Pancreas (tissue), 10 donors: Measurements from ENCODE around the gene URB2. TPM values are rescaled to one million over a fixed set of nuclear protein-coding genes. Genes with fewer than 3 reads are reported as not detected.
A peak's percentile ranks its signal among the peaks of the same experiment; 100 is the strongest.

Source experiments
- ATAC-seq, 4 donors: fragments of 200-7000 bp; cut with Tn5 transposase; one replicate each; pipeline versions ENCODE4 v1.8.0 to v1.9.1; 2020; ENCODE audit warnings: mild to moderate bottlenecking in 4 of 4, moderate library complexity in 4 of 4
- DNase-seq, 6 donors: peaks; one replicate each; pipeline ENCODE4 v3.0.0-alpha.2; 2020
- FAIRE-seq: peaks from 2 replicates; lab custom pipeline; 2012; peaks lifted over from hg19 to GRCh38; lab: Jason Lieb, UNC
- H3K27ac ChIP-seq, 4 donors: fragments of 200-600 bp; sonication (generic); 1 replicate in 3 of 4; 2 replicates in 1 of 4; pipeline versions ENCODE4 v1.5.0 to v1.8.0; 2020
- H3K27me3 ChIP-seq, 4 donors: fragments of 200-600 bp; one replicate each; pipeline ENCODE4 v1.8.0; 2021
- H3K36me3 ChIP-seq, 3 donors: fragments of 200-600 bp; sonication (generic) in 1 of 3; one replicate each; pipeline versions ENCODE4 v1.5.0 to v1.8.0; 2020 to 2021
- H3K4me1 ChIP-seq, 3 donors: fragments of 200-600 bp; one replicate each; pipeline ENCODE4 v1.8.0; 2021
- H3K4me3 ChIP-seq, 4 donors: fragments of 200-600 bp; sonication (generic) in 2 of 4; one replicate each; pipeline versions ENCODE4 v1.5.0 to v1.8.0; 2020 to 2021
- H3K9me3 ChIP-seq, 4 donors: fragments of 200-600 bp; one replicate each; pipeline ENCODE4 v1.8.0; 2021
- CTCF ChIP-seq, 4 donors: fragments of 200-600 bp; sonication (generic) in 3 of 4; IDR thresholded peaks; one replicate each; pipeline versions ENCODE4 v1.5.0 to v1.8.0; 2021; ENCODE audit warnings: antibody characterized with exemption in 4 of 4
- WGBS, 2 donors: extraction: QIAGEN DNeasy Blood & Tissue Kit; methylation state at CpG; one replicate each; pipeline ENCODE4 v1.1.7; 2013; 5-methylcytosine and 5-hydroxymethylcytosine counted together
- intact Hi-C, 3 donors: fragments of 100-400 bp; cut with DNase I; formaldehyde crosslinking; loops; one replicate each; pipeline versions ENCODE4 v1.11.1 to v1.14.2; 2022
- polyA plus RNA-seq, 2 donors: library from polyadenylated mRNA; stranded (reverse); fragments of 200-250 nt; gene quantifications; one replicate each; pipeline ENCODE4 v1.2.3, GENCODE V29; 2013
- total RNA-seq, 6 donors: library from RNA; stranded (reverse); fragmentation: NEBNext Ultra II Directional in 4 of 6; extraction: Animal tissue kit (Norgen Biotek cat#: 25700) in 4 of 6; gene quantifications; one replicate each; pipeline versions ENCODE4 v1.2.1 to v1.2.4, GENCODE V29; 2021 to 2023
- donor health status: healthy with polysubstance abuse.
- donor health status: DM: no; HTN: no; CAD: no; lungs with moderate emphysema.
- donor health status: DM: no; HTN: no; CAD: no.
- donor health status: control.
- donor health status: control.
- donor health status: Bipolar disorder and iron deficiency.
- donor health status: DM: yes; HTN: yes; CAD: no.
- donor health status: DM: no; HTN: no; CAD: no.
- donor health status: DM: no; HTN: no; CAD: no.
- donor health status: DM: yes; HTN: yes; CAD: no.

The URB2 gene
- total and polyA plus RNA-seq, 8 donors, result 2.0 to 4.7 (median 3.0) TPM

- FAIRE-seq (no peak), ATAC-seq (no peak), DNase-seq (no peak)
- TF ChIP-seq CTCF (IDR thresholded peaks at IDR 0.05), result no peak
- 85% methylated on average over 7 of the region's 7 CpGs for WGBS, 2 donors
- no peaks in the 10 kb centered on the region for H3K4me1 ChIP-seq
- no peak overlapping the region for H3K27ac ChIP-seq
- no peaks in the 10 kb centered on the region for H3K27me3 ChIP-seq
- no peak overlapping the region for H3K4me3 ChIP-seq
- H3K36me3 ChIP-seq, result no peaks in the 10 kb centered on the region
- intact Hi-C loops, result no loop called here
- H3K9me3 ChIP-seq, result no peaks in the 10 kb centered on the region
Observed at GRCh38 chr1:229665912-229666558, 40.0 kb downstream of the URB2 start.

GRCh38 chr1:229666585-229666984, 40.5 kb downstream of the URB2 start:
- H3K9me3 ChIP-seq, result no peaks in the 10 kb centered on the region
- H3K4me3 ChIP-seq, result no peak overlapping the region
- DNase-seq (no peak), FAIRE-seq (no peak), ATAC-seq (no peak)
- H3K36me3 ChIP-seq, result no peaks in the 10 kb centered on the region
- intact Hi-C loops, result no loop called here
- H3K27ac ChIP-seq, result no peak overlapping the region
- 89 to 92% methylated on average over 4 of the region's 4 CpGs for WGBS, 2 donors
- TF ChIP-seq CTCF (IDR thresholded peaks at IDR 0.05), result no peak
- no peaks in the 10 kb centered on the region for H3K4me1 ChIP-seq
- no peaks in the 10 kb centered on the region for H3K27me3 ChIP-seq

- WGBS, 2 donors, result 74% methylated on average over 4 of the region's 4 CpGs
- Histone ChIP-seq H3K4me3 (no peak overlapping the region), H3K27ac (no peak overlapping the region), H3K27me3 (no peaks in the 10 kb centered on the region), H3K36me3 (no peaks in the 10 kb centered on the region), H3K4me1 (no peaks in the 10 kb centered on the region), H3K9me3 (no peaks in the 10 kb centered on the region)
- FAIRE-seq, result no peak
- no peak for DNase-seq
- intact Hi-C loops, result no loop called here
- peak in 1 of 4 donors; percentile 30 for ATAC-seq
- no peak for TF ChIP-seq CTCF (IDR thresholded peaks at IDR 0.05)
Observed at GRCh38 chr1:229669333-229669732, 43.3 kb downstream of the URB2 start.

- ATAC-seq (no peak), DNase-seq (no peak), FAIRE-seq (no peak)
- Histone ChIP-seq H3K27ac (no peak overlapping the region), H3K9me3 (no peaks in the 10 kb centered on the region), H3K27me3 (no peaks in the 10 kb centered on the region), H3K36me3 (no peaks in the 10 kb centered on the region), H3K4me1 (no peaks in the 10 kb centered on the region), H3K4me3 (no peak overlapping the region)
- 76 to 79% methylated on average over 5 of the region's 5 CpGs for WGBS, 2 donors
- intact Hi-C loops, result no loop called here
- TF ChIP-seq CTCF (IDR thresholded peaks at IDR 0.05), result no peak
Observed at GRCh38 chr1:229671310-229671709, 45.3 kb downstream of the URB2 start.

- no peak for TF ChIP-seq CTCF (IDR thresholded peaks at IDR 0.05)
- intact Hi-C loops, result no loop called here
- WGBS, 2 donors, result 83% methylated on average over 2 of the region's 2 CpGs
- FAIRE-seq (no peak), ATAC-seq (no peak), DNase-seq (no peak)
- H3K4me1 ChIP-seq, result no peaks in the 10 kb centered on the region
- no peaks in the 10 kb centered on the region for H3K36me3 ChIP-seq
- H3K27me3 ChIP-seq, result no peaks in the 10 kb centered on the region
- no peaks in the 10 kb centered on the region for H3K9me3 ChIP-seq
- H3K27ac ChIP-seq, result no peak overlapping the region
- no peak overlapping the region for H3K4me3 ChIP-seq
Observed at GRCh38 chr1:229672246-229672645, 46.2 kb downstream of the URB2 start.
